ENCODE results near the gene LMBR1.

GRCh38 chr7:156661637-156662036 is 231.3 kb downstream of the LMBR1 start:
- TF ChIP-seq TAF1 (IDR thresholded peaks at IDR 0.05; ENCODE audit: low read depth, low read length) (no peak), POLR2A (IDR thresholded peaks at IDR 0.05; ENCODE audit: low read depth, low read length) (no peak), PAX5 (IDR thresholded peaks at IDR 0.05; ENCODE audit: insufficient read depth, low read length, severe bottlenecking) (no peak), POLR2AphosphoS5 (IDR thresholded peaks at IDR 0.05; ENCODE audit: low read depth, low read length) (no peak)

Data from GM12891 (cell line).